Renal cortical epithelial cell (primary cell): ENCODE data around the gene C6orf47. TPM values are rescaled to one million over a fixed set of nuclear protein-coding genes. Genes with fewer than 3 reads are reported as not detected.
A peak's percentile ranks its signal among the peaks of the same experiment; 100 is the strongest.

Source experiments
- DNase-seq: peaks from one replicate; pipeline ENCODE4 v3.0.0-alpha.2; 2011; ENCODE audit warnings: low read depth
- total RNA-seq: library from RNA; depleted of rRNA; stranded (reverse); fragments of >200 nt; gene quantifications from 2 replicates; pipeline ENCODE4 v1.2.3, GENCODE V29; 2014

The C6orf47 gene
- total RNA-seq, 1 donor from 2014 or later, result 28.6 TPM

GRCh38 chr6:31661262-31662123 lies 915 bp upstream of the C6orf47 start:
- DNase-seq, result no peak

GRCh38 chr6:31659649-31660380 lies 763 bp downstream of the C6orf47 start:
- DNase-seq, result peak; percentile 29

DNA sequence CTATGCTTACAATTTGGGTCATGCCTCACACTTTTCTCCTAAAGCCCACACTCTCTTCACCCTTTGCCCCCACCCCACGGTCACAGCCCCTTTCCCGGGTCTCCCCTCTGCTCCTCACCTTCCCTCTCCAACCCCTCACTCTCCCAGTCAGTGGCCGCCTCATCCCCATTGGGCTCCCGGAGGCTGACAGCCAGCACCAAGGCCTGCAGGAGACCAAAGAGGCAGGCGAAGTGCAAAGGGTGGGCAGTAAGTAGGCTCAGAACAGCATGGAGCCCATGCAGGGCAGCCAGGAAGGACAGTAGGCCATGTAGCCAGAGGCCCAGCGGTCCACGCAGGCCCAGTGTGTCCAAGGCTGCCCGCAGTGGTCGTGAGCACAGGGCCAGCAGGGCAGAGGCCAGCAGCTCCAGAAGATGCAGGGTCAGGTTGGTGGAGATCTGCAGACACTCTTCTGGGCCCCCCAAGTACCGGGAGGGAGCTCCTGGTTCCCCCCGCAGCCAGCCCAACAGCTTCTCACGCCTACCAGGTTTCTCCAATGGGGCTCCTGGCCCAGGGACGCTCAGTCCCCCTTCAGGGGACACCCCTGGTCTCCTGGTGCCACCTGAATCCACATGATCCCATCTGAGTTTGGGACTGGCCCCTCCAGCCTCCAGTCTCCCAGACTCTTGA lies 1.5 kb downstream of the C6orf47 start:
- no peak for DNase-seq

GRCh38 chr6:31658158-31658688 lies 2.4 kb downstream of the C6orf47 start:
- no peak for DNase-seq

DNA sequence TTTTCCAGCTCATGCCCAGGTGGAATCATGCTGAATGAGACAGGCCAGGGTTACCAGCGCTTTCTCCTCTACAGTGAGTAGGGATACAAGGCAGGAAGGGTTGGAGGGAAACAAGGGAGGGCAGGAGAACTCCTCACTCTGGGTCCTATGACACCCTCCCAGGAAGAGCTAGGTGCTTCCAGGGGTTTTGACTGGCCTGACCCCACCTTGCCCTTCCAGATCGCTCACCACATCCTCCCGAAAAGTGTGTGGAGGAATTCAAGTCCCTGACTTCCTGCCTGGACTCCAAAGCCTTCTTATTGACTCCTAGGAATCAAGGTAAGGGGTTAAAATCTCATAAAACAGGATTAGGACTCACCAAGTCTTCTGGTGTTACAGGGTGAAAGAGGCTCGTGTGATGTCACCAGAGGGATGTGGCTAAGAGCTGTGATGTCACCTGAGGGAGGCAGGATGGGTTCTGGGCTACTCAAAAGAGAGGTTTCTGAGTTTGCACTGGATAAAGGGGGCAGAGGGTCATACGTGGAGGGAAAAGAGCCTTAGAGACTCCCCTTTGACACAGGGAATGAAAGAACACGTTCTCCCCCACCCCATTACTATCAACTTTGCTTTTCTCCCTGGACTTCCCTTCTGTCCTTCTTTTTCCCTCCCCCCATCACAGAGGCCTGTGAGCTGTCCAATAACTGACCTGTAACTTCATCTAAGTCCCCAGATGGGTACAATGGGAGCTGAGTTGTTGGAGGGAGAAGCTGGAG lies 3.0 kb downstream of the C6orf47 start:
- no peak for DNase-seq

DNA sequence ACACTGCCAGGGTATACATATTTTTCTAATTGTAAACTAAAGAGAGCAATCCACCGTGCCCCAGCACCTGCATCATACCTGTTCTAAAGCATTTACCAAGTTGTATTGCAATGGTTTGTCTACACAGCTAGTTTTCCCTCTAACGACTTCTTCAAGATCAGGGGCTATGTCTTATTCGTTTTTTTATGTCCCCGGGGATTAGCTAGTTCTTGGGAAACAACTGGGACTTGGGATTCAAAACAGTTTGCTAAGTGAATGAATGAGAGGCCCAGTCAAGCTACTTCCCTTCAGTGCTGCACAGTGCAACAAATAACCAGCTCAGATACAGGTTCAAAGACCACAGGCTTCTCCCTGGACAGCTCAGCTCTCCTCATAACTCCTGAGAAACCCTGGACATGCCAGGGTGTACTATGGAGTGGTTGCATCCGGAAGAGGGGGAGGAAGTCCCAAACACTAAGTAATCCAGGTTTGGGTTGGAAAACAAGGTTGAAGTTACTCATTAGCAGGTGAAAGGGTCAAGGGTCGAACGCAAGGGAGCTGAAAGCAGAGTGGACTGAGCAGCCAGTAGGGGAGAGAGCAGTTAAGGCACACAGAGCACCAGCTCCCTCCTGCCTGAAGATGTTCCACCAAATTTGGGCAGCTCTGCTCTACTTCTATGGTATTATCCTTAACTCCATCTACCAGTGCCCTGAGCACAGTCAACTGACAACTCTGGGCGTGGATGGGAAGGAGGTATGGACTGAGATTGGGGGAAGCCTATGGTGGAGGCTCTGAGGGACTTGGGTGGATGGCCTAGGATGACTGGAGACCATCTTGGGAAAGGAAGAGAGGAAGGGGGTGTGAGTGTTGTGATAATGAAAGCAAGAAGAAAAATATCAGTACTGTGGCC lies 5.0 kb downstream of the C6orf47 start, which contains the start of gene APOM:
Gene APOM (plus strand): TSS at position 546 of the 889 bp plus-strand sequence. CDS start 73 bp downstream, at position 619.
- DNase-seq, result peak; percentile 77

DNA sequence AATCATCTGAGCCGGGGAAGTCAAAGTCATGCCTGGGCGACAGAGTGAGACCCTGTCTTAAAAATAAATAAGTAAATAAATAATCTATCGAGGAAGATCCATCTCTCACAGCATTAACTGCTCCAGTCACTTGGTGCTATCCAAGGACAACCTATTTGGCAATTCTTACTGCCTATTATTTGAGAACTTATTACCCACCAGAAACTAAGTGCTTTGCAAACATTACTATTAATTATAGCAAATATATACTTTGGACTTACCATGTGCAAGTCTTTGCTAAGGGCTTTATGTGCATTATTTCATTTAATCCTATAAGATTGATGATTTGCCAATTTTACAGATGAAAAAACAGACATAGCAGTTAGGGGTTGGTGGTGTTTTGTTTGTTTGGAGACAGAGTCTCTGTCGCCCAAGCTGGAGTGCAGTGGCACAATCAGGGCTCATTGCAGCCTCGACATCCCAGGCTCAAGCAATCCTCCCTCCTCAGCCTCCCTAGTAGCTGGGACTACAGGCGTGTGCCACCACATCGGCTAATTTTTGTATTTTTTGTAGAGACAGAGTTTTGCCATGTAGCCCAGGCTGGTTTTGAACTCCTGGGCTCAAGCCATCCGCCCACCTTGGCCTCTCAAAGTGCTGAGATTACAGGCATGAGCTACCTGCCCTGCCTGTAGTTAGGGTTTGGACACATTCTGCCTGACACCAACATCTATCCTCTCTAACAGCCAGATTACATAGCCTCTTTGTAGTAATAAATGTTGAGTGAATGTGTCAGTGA lies 5.8 kb downstream of the C6orf47 start:
- no peak for DNase-seq

DNA sequence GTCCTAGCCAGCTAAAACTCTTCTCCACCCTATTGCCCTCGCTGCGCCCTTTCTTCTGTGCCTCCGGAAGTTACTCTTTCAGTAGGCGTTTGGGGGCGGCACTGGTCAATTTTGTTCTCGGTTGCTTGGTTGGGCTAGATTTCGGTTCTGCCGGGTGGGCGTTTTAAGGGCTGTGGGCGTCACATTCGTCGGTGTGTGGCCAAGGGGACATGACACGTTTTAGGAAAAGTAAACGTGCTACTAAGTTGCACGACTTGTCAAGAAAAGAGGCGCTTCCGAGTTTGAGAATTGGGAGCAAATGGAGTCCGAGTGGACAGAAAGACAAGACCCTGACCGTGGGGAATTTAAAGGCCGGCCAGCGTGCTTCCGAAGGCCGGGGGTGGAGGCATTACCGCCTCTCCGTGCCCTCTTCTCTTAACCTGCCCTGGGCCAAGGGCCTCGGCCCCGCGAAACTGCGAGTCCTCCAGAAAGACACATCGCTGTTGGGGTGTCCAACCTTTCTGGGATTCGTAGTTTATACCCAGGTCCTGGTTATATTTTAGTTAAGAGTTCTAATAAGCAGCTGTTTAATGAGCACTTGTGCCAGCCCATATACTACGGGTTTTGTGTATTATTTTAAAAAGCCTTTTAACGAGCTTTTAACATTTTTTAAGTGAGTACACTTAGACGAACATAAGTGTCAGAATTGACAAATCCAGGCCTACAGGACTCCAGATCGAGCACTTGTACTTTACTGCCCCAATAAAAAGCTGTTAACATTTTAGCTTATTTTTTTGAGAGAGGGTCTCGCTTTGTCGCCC lies 7.5 kb downstream of the C6orf47 start:
- peak; percentile 83 for DNase-seq

- DNase-seq, result peak; percentile 67
Observed at GRCh38 chr6:31651602-31652191, 8.9 kb downstream of the C6orf47 start.

DNA sequence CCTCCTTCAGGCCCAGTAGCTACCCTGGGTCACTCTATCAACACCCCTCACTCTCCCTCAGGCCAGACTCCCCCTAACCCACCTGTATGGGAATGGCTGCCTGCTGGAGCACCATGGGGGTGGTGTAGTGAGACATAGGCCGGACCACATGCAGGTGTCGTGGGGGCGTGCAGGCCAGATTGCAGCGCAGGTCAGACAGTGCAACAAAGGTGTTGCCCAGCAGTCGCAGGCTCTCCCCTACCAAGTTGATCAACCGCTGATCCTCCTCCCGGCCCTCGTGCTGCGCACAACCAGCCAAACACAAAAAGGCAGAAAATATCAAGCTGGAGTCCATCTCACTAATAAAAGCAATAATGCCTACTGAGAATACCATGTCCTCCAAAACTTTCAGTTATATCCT lies 15.3 kb downstream of the C6orf47 start:
- no peak for DNase-seq

- DNase-seq, result no peak
Observed at GRCh38 chr6:31643818-31644454, 16.6 kb downstream of the C6orf47 start.

GRCh38 chr6:31642798-31643570 lies 17.6 kb downstream of the C6orf47 start:
- no peak for DNase-seq

- DNase-seq, result no peak
Observed at GRCh38 chr6:31641370-31641769, 19.2 kb downstream of the C6orf47 start.

- DNase-seq, result no peak
Observed at GRCh38 chr6:31640612-31641011, 20.0 kb downstream of the C6orf47 start.

- no peak for DNase-seq
Observed at GRCh38 chr6:31639449-31639861, 21.1 kb downstream of the C6orf47 start.

DNA sequence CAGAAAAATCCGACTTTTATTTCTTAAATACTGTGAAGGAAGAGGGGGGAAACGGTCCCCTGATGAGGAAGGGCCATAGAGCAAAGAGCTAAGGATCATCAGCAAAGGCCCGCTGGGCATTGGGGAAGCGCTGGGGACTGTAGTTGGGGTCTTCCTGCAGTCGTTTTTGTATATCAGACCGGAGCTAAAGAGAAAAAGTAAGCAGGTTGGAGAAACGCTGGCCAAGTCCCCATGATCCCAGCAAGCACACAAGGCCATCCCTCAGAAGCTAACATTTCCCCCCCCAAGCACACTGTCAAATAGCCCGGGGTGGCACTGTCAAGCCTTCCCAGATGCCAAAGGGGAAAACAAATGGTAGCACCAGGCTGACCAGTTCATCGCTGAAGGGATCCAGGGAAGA lies 21.5 kb downstream of the C6orf47 start:
- no peak for DNase-seq
